IPS-15b (cell line): ENCODE data around the gene ATG4B.

Source experiments
- H3K27me3 ChIP-seq: one replicate; pipeline ENCODE4 v1.6.1; 2013; ENCODE audit warnings: low read length; ENCODE audit not compliant: control insufficient read depth, insufficient read depth
- H3K36me3 ChIP-seq: one replicate; pipeline ENCODE4 v1.6.1; 2013; ENCODE audit warnings: low read length; ENCODE audit not compliant: control insufficient read depth, insufficient read depth
- H3K4me1 ChIP-seq: one replicate; pipeline ENCODE4 v1.6.1; 2013; ENCODE audit warnings: mild to moderate bottlenecking, low read length; ENCODE audit not compliant: control insufficient read depth, insufficient read depth
- H3K4me3 ChIP-seq: one replicate; pipeline ENCODE4 v1.5.1; 2013; ENCODE audit warnings: low read depth, low read length
- H3K9ac ChIP-seq: one replicate; pipeline ENCODE4 v1.6.1; 2013; ENCODE audit warnings: low read depth, mild to moderate bottlenecking, low read length
- H3K9me3 ChIP-seq: one replicate; pipeline ENCODE4 v1.6.1; 2013; ENCODE audit warnings: mild to moderate bottlenecking, low read length; ENCODE audit not compliant: control insufficient read depth, insufficient read depth

Gene ATG4B

GRCh38 chr2:241649404-241649803 is 11.9 kb downstream of the ATG4B start:
- Histone ChIP-seq H3K36me3 (peaks cover 19% of the 10 kb centered on the region), H3K9ac (no peak overlapping the region), H3K9me3 (no peaks in the 10 kb centered on the region), H3K4me1 (peaks cover 2% of the 10 kb centered on the region), H3K4me3 (no peak overlapping the region), H3K27me3 (no peaks in the 10 kb centered on the region)

- Histone ChIP-seq H3K36me3 (peaks cover 24% of the 10 kb centered on the region), H3K9ac (no peak overlapping the region), H3K4me3 (no peak overlapping the region), H3K4me1 (peaks cover 2% of the 10 kb centered on the region), H3K27me3 (no peaks in the 10 kb centered on the region), H3K9me3 (no peaks in the 10 kb centered on the region)
Observed at GRCh38 chr2:241649927-241650326, 12.4 kb downstream of the ATG4B start.

GRCh38 chr2:241652142-241652541 is 14.6 kb downstream of the ATG4B start:
- no peaks in the 10 kb centered on the region for H3K27me3 ChIP-seq
- peaks cover 2% of the 10 kb centered on the region for H3K4me1 ChIP-seq
- H3K4me3 ChIP-seq, result no peak overlapping the region
- no peak overlapping the region for H3K9ac ChIP-seq
- H3K9me3 ChIP-seq, result no peaks in the 10 kb centered on the region
- H3K36me3 ChIP-seq, result peaks cover 34% of the 10 kb centered on the region

GRCh38 chr2:241652722-241653121 is 15.2 kb downstream of the ATG4B start:
- Histone ChIP-seq H3K27me3 (no peaks in the 10 kb centered on the region), H3K4me3 (no peak overlapping the region), H3K4me1 (peaks cover 2% of the 10 kb centered on the region), H3K36me3 (peaks cover 35% of the 10 kb centered on the region), H3K9ac (no peak overlapping the region), H3K9me3 (no peaks in the 10 kb centered on the region)

GRCh38 chr2:241653210-241653750 is 15.8 kb downstream of the ATG4B start:
- Histone ChIP-seq H3K27me3 (no peaks in the 10 kb centered on the region), H3K9ac (no peak overlapping the region), H3K9me3 (no peaks in the 10 kb centered on the region), H3K4me3 (no peak overlapping the region), H3K36me3 (peaks cover 40% of the 10 kb centered on the region), H3K4me1 (peaks cover 2% of the 10 kb centered on the region)

GRCh38 chr2:241654551-241654950 is 17.1 kb downstream of the ATG4B start:
- H3K4me3 ChIP-seq, result no peak overlapping the region
- no peaks in the 10 kb centered on the region for H3K27me3 ChIP-seq
- H3K4me1 ChIP-seq, result peaks cover 2% of the 10 kb centered on the region
- no peaks in the 10 kb centered on the region for H3K9me3 ChIP-seq
- H3K36me3 ChIP-seq, result peaks cover 45% of the 10 kb centered on the region
- no peak overlapping the region for H3K9ac ChIP-seq

GRCh38 chr2:241655516-241656189 is 18.2 kb downstream of the ATG4B start:
- H3K27me3 ChIP-seq, result no peaks in the 10 kb centered on the region
- H3K9me3 ChIP-seq, result no peaks in the 10 kb centered on the region
- H3K4me1 ChIP-seq, result no peaks in the 10 kb centered on the region
- H3K9ac ChIP-seq, result no peak overlapping the region
- peaks cover 54% of the 10 kb centered on the region for H3K36me3 ChIP-seq
- H3K4me3 ChIP-seq, result no peak overlapping the region

GRCh38 chr2:241656190-241656741 is 18.8 kb downstream of the ATG4B start:
- Histone ChIP-seq H3K9me3 (no peaks in the 10 kb centered on the region), H3K4me3 (no peak overlapping the region), H3K9ac (no peak overlapping the region), H3K36me3 (peaks cover 60% of the 10 kb centered on the region), H3K27me3 (no peaks in the 10 kb centered on the region), H3K4me1 (no peaks in the 10 kb centered on the region)

- H3K9ac ChIP-seq, result no peak overlapping the region
- H3K4me3 ChIP-seq, result no peak overlapping the region
- no peaks in the 10 kb centered on the region for H3K9me3 ChIP-seq
- no peaks in the 10 kb centered on the region for H3K4me1 ChIP-seq
- peaks cover 50% of the 10 kb centered on the region for H3K36me3 ChIP-seq
- no peaks in the 10 kb centered on the region for H3K27me3 ChIP-seq
Observed at GRCh38 chr2:241657786-241658254, 20.3 kb downstream of the ATG4B start.

GRCh38 chr2:241658296-241658695 is 20.8 kb downstream of the ATG4B start:
- Histone ChIP-seq H3K36me3 (peaks cover 49% of the 10 kb centered on the region), H3K4me3 (no peak overlapping the region), H3K9ac (no peak overlapping the region), H3K4me1 (no peaks in the 10 kb centered on the region), H3K9me3 (no peaks in the 10 kb centered on the region), H3K27me3 (no peaks in the 10 kb centered on the region)

GRCh38 chr2:241659150-241659739 is 21.8 kb downstream of the ATG4B start:
- H3K36me3 ChIP-seq, result peaks cover 49% of the 10 kb centered on the region
- H3K27me3 ChIP-seq, result no peaks in the 10 kb centered on the region
- H3K4me1 ChIP-seq, result no peaks in the 10 kb centered on the region
- H3K4me3 ChIP-seq, result no peak overlapping the region
- H3K9ac ChIP-seq, result no peak overlapping the region
- H3K9me3 ChIP-seq, result no peaks in the 10 kb centered on the region
